ENCODE measurements around the gene ABCB6.
"Not testable (repeated sequence)": the region's sequence is repeated elsewhere in the genome, so short reads cannot be mapped to it uniquely, and the experiment has no call there.

The ABCB6 gene

DNA sequence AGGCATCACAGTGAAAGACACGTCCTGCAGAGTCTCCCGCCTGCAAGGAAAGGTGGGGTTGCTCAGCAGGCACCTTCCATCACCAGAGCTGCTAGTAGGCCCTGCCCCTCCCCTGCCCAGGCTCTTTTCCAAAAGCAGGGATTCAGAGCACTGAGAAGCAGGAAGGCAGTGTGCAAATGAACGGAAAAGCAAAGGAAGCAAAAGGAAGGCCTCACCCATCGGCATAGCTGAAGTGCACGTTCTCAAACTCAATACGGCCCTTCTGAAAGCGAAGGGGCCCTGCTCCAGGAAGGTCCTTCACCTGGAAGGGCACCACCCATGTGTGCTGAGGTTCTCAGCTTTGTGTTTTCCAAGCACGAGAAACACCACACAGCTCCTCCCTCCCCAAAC, 5.7 kb downstream of the ABCB6 start:
- DNase-seq = no peak

DNA sequence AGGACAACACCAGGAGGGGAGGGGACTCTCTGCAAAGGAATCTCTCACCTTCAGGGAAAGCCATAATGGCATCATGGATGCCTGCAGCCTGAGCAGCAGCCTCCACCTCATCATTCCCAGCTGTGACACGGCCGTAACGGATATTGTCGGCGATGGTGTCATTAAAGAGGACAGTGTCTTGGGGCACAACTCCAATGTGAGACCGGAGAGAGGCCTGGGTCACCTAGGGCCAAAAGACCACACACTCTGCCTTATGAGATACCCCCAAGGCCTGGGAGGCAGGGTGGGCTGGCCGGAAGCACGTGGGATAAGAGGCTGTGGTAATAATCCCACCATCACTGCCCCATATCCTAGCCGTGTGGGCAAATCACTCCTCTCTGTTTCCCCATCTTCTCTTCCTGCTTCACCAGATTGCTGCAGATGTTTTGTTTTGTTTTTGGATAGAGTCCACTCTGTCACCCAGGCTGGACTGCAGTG, 7.8 kb downstream of the ABCB6 start:
- no peak for DNase-seq

DNA sequence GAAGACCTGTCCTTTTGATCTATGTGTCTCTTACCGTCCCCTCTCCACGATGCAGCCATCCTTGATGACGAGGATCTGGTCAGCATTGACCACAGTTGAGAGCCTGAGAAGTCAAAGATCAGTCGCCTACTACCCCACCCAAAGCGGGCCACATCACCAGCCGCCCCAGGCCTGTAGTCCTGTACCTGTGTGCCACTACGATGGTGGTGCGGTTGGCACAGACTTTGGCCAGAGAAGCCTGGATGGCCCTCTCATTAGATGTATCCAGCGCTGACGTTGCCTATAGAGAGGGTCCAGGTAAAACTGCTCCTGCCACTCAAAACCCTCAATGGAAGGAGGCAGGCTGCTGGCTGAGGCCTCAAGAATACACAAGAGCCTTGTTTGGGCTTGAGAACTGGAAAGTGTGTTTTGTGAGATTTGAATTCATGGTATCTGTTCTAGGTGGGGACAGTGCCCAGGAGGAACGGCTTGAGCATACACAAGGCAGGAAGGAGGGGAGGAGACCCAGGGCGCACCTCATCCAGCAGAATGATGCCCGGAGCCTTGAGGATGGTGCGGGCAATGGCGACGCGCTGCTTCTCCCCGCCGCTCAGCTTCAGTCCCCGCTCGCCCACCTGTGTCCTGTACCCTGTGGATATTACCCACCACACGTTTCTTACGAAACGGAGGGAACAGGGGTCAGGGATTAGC, 8.4 kb downstream of the ABCB6 start:
- DNase-seq = no peak

DNA sequence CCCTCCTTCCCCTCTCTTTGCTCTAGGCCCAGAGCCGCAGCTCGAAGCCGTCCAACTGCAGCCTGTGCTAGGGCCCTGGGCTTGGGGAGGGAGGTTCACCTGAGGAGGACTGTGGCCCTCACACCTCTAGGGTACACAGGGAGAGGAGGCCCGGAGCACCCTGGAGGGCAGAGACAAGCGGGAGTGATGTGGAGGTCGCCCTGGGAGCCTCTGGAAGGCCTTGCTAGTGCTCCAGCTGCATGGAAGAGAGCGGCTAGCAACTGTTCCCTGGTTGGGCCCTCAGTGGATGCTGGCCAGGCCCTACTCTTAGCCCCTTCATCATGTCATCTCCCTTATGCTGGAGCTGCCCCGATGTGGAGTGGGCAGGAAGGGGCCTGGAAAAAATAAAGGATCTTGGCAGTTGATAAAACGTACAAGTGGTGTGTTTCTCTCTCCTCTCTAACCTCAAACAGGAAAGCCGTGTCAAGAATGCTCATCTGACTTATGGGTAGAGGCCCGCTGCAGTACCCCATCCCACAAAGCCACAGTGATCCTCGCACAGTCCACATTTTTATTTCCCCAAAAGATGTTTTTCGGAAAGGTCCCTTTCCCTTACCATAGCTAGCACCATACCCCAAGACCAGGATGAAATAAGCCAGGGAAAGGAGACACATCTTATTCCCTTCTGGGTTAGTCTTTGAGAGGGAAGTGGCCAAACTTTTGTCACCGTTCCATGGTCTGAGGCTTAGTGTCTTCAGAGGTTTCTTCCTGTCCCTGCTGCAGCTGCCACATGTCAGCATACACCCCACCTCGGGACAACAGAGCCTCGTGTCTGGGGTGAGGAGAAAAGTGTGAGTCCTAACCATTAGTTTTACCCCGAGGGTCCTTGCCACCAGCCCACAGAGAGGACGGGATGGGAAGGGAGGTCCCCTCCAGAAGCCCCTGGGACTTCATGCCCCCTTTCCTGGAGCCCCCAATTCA, 9.2 kb downstream of the ABCB6 start:
- no peak for DNase-seq

DNA sequence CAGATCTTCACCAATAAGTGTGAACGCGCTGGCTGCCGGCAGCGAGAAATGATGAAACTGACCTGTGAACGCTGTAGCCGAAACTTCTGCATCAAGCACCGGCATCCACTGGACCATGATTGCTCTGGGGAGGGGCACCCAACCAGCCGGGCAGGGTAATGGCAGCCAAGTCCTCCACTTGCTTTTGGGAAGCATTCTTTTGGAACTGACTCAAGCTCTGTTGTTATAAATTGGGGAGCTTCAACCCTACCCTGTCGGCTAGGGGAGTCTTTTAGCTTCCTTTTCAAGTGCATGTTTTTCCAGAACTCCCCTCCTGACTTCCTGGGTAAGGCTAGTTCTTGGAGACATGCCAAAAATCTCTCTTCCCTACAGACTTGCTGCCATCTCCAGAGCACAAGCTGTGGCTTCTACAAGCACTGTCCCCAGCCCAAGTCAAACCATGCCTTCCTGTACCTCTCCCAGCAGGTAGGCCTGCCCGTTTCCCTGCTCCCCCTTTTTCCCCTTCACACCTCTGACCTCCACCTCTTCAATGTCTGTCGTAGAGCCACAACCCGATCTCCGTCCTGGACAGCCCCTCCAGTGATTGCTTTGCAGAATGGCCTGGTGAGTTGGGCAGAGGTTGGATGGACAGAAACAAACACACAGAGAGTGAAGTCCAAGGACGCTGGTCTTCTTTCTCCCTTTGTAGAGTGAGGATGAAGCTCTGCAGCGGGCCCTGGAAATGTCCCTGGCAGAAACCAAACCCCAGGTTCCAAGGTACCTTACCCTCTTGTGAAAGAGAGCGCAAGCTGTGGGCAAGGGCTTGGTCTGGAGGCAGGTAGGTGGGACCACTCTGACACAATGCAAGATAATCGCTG, 10.6 kb downstream of the ABCB6 start:
- DNase-seq = no peak

DNA sequence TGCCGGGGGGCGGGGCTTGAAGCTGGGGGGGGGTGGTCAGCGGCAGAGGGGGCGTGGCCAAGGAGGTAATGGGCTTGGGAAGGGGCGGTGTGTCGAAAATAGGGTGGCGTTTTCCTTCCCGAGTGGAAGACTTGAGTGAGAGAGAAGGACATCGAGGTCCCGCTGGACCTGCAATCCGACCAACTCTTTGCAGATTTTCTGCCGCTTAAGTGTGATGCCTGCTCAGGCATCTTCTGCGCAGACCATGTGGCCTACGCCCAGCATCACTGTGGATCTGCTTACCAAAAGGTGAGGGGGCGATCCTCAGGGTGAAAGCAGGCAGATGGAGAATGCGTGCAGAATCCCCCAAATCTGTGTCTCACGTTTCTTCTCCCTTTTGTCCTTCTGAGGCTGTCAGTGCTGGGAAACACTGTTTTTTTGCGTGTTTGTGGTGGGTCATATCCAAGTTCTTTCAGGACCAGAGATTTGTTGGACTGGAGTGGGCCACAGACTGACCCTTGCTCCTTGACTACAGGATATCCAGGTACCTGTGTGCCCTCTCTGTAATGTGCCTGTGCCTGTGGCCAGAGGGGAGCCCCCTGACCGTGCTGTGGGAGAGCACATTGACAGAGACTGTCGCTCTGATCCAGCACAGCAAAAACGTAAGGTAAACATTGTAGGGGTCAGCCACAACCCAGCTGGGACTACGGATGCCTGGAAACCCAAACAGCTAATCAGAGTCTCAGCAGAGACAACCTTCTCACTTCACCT, 11.4 kb downstream of the ABCB6 start:
- no peak for DNase-seq

DNA sequence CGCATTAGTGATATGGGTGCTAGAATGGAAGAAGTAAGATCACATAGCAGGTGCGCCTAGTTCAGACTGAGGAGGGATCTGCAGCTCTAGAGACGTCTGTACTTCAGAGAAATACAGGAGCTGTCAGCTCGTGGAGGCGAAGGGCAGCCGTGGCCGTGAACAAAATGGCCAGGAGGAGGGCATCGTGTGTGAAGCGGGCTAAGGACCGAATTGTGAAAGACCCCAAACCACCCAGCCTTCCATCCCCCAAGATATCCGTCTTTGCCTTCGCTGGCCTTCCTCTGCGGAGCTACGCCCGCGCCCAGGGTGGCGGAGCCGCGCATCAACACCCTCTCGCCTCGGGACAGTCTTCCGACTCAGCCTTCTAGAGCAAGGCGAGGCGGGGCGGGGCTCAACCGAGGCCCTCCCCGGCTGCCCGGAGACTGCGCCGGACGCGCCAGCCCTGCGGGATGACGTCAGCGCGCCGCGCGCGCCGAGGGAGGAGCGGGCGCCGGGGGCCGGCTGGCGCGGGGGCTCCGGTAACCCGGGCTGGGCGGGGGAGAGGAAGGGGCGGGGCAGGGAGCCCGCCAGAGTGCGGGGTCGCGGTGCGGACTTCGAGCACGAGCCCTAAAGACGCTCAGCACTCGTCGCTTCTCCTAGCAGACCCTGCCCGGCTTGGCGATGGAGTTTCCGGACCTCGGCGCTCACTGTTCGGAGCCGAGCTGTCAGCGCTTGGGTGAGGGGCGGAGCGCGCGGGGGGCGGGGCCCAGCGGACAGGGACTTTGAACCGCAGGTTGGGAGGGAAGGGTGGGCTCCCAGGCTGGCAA, 12.2 kb downstream of the ABCB6 start, which contains the start of gene ZFAND2B:
TSS of gene ZFAND2B (plus strand) at position 455 of the 806 bp plus-strand sequence. CDS start at position 661, 206 bp downstream.
- DNase-seq = peak; percentile 96

DNA sequence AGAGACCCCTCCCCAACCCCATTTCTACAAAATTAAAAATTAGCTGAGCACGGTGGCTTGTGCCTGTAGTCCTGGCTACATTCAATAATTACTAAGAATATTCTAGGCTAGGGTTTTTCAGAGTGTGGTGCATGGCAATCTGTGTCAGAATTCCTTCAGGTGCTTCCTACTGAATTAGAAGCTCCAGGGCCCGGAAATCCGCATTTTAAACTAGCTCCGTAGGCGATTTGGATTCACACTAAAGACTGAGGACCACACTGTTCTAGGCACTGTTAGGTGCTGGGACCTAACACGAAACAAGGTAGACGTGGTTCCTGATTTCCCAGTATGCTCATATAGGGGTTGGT, 12.8 kb downstream of the ABCB6 start:
- no peak for DNase-seq

DNA sequence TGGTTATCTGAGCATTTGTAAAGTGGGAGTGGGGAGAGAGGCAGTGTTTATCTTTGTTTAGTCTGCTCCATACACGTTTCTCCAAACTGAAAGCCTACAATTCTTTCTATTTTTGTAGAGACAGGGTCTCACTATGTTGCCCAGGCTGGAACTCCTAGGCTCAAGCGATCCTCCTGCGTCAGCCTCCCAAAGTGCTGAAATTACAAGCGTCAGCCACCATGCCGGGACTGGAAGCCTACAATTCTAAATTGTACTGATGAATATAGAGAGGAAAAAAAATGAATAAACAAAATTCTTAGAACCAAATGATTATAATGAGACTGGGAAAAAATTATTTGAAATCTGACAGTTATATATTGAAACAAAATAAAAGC, 13.6 kb downstream of the ABCB6 start:
- DNase-seq = no peak

DNA sequence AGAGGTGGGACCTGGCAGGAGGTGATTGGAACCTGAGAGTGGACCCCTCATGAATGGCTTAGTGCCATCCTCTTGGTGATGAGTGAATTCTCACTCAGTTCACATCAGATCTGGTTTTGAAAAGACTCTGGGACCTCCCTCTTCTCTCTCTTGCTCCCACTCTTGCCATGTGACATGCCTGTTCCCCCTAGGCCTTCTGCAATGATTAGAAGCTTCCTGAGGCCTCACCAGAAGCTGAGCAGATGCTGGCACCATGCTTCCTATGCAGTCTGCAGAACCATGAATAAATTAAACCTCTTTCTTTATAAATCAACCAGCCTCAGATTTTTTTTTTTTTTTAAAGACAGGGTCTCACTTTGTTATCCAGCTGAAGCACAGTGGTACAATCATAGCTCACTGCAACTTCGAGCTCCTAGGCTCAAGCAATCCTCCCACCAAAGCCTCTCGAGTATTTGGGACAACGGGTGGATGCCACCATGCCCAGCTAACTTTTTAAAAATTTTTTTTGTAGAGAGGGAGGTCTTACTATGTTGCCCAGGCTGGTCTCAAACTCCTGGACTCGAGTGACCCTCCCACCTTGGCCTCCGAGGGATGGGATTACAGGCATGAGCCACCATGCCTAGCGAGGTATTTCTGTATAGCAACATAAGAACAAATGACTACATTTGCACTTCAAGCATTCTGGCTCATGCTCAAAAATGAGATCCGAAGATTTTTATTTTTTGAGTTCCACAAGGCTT, 14.2 kb downstream of the ABCB6 start:
- no peak for DNase-seq

DNA sequence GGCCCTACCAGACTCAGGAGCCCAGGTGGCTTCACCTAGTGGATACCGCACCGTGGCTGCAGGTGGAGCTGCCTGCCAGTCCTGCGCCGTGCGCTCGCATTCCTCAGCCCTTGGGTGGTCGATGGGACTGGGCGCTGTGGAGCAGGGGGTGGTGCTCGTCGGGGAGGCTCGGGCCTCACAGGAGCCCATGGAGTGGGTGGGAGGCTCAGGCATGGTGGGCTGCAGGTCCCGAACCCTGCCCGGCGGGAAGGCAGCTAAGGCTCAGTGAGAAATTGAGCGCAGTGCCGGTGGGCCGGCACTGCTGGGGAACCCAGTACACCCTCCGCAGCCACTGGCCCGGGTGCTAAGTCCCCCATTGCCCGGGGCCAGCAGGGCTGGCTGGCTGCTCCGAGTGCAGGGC, 17.4 kb downstream of the ABCB6 start:
- not testable (repeated sequence) for DNase-seq

DNA sequence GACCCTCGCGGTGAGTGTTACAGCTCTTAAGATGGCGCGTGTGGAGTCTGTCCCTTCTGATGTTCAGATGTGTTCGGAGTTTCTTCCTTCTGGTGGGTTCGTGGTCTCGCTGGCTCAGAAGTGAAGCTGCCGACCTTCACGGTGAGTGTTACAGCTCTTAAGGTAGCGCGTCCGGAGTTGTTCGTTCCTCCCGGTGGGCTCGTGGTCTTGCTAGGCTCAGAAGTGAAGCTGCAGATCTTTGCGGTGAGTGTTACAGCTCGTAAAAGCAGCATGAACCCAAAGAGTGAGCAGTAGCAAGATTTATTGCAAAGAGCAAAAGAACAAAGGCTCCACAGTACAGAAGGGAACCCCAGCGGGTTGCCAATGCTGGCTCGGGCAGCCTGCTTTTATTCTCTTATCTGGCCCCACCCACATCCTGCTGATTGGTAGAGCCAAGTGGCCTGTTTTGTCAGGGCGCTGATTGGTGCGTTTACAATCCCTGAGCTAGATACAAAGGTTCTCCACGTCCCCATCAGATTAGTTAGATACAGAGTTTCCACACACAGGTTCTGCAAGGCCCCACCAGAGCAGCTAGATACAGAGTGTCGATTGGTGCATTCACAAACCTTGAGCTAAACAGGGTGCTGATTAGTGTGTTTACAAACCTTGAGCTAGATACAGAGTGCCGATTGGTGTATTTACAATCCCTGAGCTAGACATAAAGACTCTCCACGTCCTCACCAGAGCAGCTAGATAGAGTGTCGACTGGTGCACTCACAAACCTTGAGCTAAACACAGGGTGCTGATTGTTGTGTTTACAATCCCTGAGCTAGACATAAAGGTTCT, 18.0 kb downstream of the ABCB6 start:
- DNase-seq = not testable (repeated sequence)

DNA sequence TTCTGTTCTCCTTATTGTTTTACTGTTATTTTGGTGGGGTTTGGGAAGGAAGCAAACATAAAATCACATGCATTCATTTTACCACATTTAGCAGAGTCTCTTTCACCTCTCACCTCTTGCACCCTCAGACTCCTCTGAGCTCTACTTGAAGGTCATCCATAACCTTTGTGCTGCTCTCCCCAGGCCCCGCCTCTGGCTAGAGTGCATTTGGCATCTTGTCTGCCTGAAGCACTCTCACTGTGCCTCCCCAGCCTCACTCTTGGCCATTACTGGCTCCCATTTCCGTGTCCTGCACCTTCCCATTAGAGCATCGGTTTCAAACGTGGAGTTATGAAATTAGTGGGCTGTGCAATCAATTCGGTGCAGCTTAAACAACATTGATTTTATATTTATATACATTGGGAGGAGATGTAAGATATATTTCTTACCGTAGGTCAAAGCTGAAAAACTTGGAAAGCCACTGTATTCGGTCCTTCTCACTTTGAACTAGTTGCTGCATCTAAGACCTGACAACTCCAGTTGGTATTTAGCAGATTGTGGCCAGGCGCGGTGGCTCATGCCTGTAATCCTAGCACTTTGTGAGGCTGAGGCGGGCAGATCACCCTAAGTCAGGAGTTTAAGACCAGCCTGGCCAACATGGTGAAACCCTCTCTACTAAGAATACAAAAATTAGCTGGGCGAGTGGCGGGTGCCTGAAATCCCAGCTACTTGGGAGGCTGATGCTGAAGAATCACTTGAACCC, 19.1 kb downstream of the ABCB6 start:
- DNase-seq = no peak

DNA sequence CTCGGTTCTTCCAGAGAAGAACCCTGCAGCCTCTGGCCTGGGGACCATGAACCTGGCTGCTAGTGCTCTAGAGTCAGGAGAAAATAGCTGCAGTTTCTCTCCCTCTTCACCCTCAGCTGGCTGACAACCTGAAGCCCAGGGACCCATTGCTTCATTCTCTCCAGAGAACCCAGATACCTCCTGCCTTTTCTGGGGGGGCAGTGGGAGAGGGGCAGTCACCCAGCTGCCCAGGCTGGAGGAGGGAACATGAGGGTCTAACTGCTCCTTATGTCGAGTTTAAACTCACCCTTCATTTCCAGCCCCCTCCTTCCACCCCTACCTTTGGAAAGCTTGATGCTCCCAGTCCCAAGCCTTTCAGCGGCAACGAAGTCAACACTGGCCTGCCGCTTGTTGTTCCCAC, 19.8 kb downstream of the ABCB6 start:
- DNase-seq = no peak

DNA sequence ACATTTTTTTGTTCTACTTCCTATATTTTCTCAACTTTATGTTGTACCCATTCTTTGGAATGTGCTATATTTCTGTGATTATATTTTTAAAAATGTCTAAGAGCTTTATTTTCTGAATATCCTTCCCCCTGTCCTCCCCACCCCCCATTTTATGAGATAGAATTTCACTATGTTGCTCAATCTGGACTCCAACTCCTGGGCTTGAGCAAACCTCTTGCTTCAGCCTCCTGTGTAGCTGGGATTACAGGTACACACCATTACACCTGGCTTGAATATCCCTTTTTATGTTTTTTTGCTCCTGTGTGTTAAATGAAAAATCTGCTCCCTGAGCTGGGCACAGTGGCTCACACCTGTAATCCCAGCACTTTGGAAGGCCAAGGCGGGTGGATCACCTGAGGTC, 21.4 kb downstream of the ABCB6 start:
- DNase-seq = no peak

DNA sequence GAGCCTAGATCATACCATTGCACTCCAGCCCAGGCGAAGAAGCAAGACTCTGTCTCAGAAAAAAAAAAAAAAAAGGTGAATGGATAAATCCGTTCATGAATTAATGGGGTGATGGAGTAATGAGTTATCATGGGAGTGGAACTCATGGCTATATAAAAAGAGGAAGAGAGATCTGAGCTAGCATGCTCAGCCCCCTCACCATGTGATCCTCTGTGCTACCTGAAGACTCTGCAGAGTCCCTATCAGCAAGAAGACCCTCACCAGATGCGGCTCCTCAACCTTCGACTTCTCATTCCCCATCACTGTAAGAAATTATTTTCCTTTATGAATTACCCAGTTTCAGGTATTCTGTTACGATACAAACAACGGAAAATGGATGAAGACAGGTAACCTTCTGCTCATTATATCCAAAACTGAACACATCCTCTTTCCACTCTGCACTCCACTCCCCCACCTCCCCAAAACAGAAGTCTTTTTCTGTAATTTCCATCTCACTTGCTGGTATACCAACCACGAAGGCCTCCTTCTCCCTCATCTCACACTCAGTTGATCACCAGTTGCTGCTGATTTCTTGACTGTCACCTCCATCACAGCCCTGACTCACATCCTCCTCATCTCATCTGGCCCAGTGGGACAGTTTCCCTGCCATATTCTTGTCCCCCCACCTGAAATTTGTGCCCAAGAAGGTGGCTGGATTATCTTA, 31.9 kb downstream of the ABCB6 start:
- DNase-seq = no peak

DNA sequence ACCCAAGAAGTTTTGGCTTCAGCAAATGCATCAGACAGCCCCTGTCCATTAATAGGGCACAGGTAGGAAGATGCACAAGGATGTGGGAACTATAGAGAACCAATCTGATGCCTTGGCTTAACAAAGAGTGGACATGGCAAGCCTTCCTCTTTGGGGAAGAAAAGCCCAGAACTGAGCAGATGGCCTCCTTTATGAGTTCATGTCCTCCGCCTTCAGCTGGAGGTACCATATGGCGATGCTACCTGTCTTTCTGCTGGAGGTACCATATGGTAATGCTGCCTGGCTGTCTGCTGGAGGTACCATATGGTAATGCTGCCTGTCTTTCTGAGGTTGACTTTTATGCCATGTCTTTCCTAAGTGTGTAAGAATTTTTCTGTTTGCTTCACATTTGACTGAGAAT, 34.6 kb downstream of the ABCB6 start:
- no peak for DNase-seq

DNA sequence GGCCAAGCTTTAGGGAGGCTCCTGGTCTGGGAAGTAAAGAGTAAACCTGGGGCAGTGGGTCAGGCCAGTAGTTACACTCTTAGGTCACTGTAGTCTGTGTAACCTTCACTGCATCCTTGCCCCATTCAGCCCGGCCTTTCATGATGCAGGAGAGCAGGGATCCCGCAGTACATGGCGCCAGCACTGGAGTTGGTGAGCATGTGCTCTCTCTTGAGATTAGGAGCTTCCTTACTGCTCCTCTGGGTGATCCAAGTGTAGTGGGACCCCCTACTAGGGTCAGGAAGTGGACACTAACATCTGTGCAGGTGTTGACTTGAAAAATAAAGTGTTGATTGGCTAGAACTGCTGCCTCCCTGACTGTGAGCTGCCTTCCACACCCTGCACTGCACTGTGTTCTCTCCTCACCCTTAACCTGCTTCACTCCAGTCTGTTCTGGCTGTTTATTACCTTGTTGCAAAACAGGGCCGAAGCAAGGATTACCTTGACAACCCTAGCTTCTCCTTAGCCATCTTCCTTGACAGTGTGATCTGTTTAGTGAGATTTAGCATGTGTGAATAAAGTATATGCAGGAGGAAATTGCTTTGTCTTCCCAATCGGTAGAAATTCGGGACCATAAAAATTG, 35.5 kb downstream of the ABCB6 start:
- DNase-seq = no peak

Data from 8988T (cell line).